ENCODE results near the gene FOXD4L6. TPM values are rescaled to one million over a fixed set of nuclear protein-coding genes. Genes with fewer than 3 reads are reported as not detected.
"Not testable (repeated sequence)": the region's sequence is repeated elsewhere in the genome, so short reads cannot be mapped to it uniquely, and the experiment has no call there.

Gene FOXD4L6
- total and polyA plus RNA-seq, 9 of the 15 experiments (the other 6 are each of a cell fraction or from before 2014, with no cell fraction given): not detected

DNA sequence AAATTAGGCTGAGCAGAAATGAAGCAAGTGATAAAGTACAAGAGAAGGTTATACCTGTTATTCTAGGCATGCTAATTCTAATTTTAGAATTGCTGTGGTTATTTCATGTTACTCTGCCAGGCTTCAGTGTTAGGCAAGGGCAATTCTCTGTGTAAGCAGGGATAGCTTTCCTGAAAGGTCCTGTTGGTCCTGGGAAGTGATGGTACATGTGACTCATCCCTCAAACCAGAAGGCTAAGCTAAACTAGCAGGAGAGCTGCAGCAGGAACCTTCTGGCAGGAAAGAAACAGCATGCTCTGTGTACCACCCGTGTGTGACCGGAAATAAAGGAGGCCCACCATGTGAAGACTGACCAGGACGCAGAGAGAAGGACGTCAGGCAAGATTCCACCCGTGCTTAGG is 8.8 kb downstream of the FOXD4L6 start:
- BruUV-seq (replicated peaks); POLR2A ChIA-PET; H4K20me1 ChIP-seq (replicated peaks; ENCODE audit: control insufficient read depth, insufficient read depth, low read length); in situ Hi-C loops (cut with MboI); H3K4me3 ChIP-seq; H3K4me1 ChIP-seq (replicated peaks in 1 of 2; ENCODE audit: control insufficient read depth in 2 of 2, insufficient read depth in 2 of 2, low read length in 2 of 2); H3K27ac ChIP-seq (ENCODE audit: extremely low read depth, low read depth, low read length); H3K9me1 ChIP-seq (ENCODE audit: control insufficient read depth, insufficient read depth, low read length); H3K4me2 ChIP-seq (ENCODE audit: insufficient read depth, low read length); H2AFZ ChIP-seq (ENCODE audit: low read depth, low read length); H3K9ac ChIP-seq (ENCODE audit: insufficient read depth in 1 of 2, low read depth in 2 of 2, low read length in 2 of 2); intact Hi-C loops (cut with micrococcal nuclease); FAIRE-seq; CTCF ChIA-PET (ENCODE audit: low intra/inter-chr PET ratio); H3K27me3 ChIP-seq (ENCODE audit: control insufficient read depth in 2 of 2, insufficient read depth in 2 of 2, low read length in 2 of 2); H3K9me3 ChIP-seq (replicated peaks; ENCODE audit: control insufficient read depth, insufficient read depth, low read depth, low read length); H3K36me3 ChIP-seq (ENCODE audit: control insufficient read depth, insufficient read depth, low read length); H3K79me2 ChIP-seq (ENCODE audit: control insufficient read depth, insufficient read depth, low read length); DNase-seq (ENCODE audit: extremely low read depth in 1 of 4, low spot score in 3 of 4); ATAC-seq: not testable (repeated sequence)
- no CpG with 5 or more reads among the region's 5 CpGs for WGBS (ENCODE audit: insufficient coverage, low coverage, missing lambda C conversion rate)

DNA sequence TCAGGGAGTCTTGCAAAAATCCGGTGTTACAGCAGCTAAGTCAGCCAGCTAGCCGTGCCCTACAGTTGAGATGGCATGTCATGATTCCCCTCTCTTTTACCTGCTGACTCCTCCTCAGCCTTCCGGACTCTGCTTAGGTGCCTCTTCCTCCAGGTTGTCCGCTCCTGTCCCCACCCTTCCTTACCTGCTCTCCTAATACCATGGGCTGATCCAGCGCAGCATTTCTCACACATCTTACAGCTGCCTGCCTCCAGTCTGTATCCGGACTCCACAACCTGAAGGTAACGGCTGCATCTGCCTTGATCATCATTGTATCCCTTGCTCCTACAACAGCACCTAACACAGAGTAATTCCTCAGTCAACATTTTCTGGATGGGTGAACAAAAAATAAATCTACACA is 9.2 kb downstream of the FOXD4L6 start:
- BruUV-seq (replicated peaks); POLR2A ChIA-PET: not testable (repeated sequence)
- 5% methylated on average over 4 of the region's 7 CpGs for WGBS (ENCODE audit: insufficient coverage, low coverage, missing lambda C conversion rate)

DNA sequence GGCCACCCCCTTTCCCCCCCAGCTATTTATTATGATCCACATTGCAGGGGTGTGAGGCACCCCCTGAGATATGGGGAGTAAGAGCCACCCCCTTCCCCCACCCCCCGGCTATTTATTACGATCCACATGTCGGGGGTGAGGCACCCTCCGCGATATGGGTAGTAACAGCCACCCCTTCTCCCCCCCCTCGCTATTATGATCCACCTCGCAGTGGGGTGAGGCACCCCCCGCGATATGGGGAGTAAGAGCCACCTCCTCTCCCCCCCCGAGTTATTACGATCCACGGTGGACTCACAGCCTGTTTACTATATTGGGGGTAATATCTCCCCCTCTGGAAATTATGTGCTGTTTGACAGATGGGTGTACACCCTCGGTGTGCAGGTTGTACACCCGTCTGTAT is 15.1 kb downstream of the FOXD4L6 start:
- H3K4me2 ChIP-seq (ENCODE audit: insufficient read depth, low read length); H3K9me3 ChIP-seq (replicated peaks; ENCODE audit: control insufficient read depth, insufficient read depth, low read depth, low read length); POLR2A ChIA-PET; DNase-seq (ENCODE audit: extremely low read depth in 1 of 4, low spot score in 3 of 4); H3K4me3 ChIP-seq; BruUV-seq (replicated peaks); H3K79me2 ChIP-seq (ENCODE audit: control insufficient read depth, insufficient read depth, low read length); H3K27me3 ChIP-seq (ENCODE audit: control insufficient read depth in 2 of 2, insufficient read depth in 2 of 2, low read length in 2 of 2); intact Hi-C loops (cut with micrococcal nuclease); ATAC-seq; in situ Hi-C loops (cut with MboI); H3K9ac ChIP-seq (ENCODE audit: insufficient read depth in 1 of 2, low read depth in 2 of 2, low read length in 2 of 2); H4K20me1 ChIP-seq (replicated peaks; ENCODE audit: control insufficient read depth, insufficient read depth, low read length); H2AFZ ChIP-seq (ENCODE audit: low read depth, low read length); H3K27ac ChIP-seq (ENCODE audit: extremely low read depth, low read depth, low read length); H3K36me3 ChIP-seq (ENCODE audit: control insufficient read depth, insufficient read depth, low read length); H3K4me1 ChIP-seq (replicated peaks in 1 of 2; ENCODE audit: control insufficient read depth in 2 of 2, insufficient read depth in 2 of 2, low read length in 2 of 2); H3K9me1 ChIP-seq (ENCODE audit: control insufficient read depth, insufficient read depth, low read length); CTCF ChIA-PET (ENCODE audit: low intra/inter-chr PET ratio); FAIRE-seq: not testable (repeated sequence)
- no CpG with 5 or more reads among the region's 14 CpGs for WGBS (ENCODE audit: insufficient coverage, low coverage, missing lambda C conversion rate)

More for the DNA sequence above, 9.2 kb downstream of the FOXD4L6 start:
- H3K4me1 ChIP-seq (replicated peaks in 1 of 2; ENCODE audit: control insufficient read depth in 2 of 2, insufficient read depth in 2 of 2, low read length in 2 of 2); H4K20me1 ChIP-seq (replicated peaks; ENCODE audit: control insufficient read depth, insufficient read depth, low read length); H3K79me2 ChIP-seq (ENCODE audit: control insufficient read depth, insufficient read depth, low read length); FAIRE-seq; H3K27ac ChIP-seq (ENCODE audit: extremely low read depth, low read depth, low read length); H3K4me2 ChIP-seq (ENCODE audit: insufficient read depth, low read length); H3K4me3 ChIP-seq; H2AFZ ChIP-seq (ENCODE audit: low read depth, low read length); H3K9me3 ChIP-seq (replicated peaks; ENCODE audit: control insufficient read depth, insufficient read depth, low read depth, low read length); H3K27me3 ChIP-seq (ENCODE audit: control insufficient read depth in 2 of 2, insufficient read depth in 2 of 2, low read length in 2 of 2); H3K36me3 ChIP-seq (ENCODE audit: control insufficient read depth, insufficient read depth, low read length); intact Hi-C loops (cut with micrococcal nuclease); CTCF ChIA-PET (ENCODE audit: low intra/inter-chr PET ratio); H3K9me1 ChIP-seq (ENCODE audit: control insufficient read depth, insufficient read depth, low read length); DNase-seq (ENCODE audit: extremely low read depth in 1 of 4, low spot score in 3 of 4); H3K9ac ChIP-seq (ENCODE audit: insufficient read depth in 1 of 2, low read depth in 2 of 2, low read length in 2 of 2); in situ Hi-C loops (cut with MboI): not testable (repeated sequence)
- peak; percentile 53 for ATAC-seq

DNA sequence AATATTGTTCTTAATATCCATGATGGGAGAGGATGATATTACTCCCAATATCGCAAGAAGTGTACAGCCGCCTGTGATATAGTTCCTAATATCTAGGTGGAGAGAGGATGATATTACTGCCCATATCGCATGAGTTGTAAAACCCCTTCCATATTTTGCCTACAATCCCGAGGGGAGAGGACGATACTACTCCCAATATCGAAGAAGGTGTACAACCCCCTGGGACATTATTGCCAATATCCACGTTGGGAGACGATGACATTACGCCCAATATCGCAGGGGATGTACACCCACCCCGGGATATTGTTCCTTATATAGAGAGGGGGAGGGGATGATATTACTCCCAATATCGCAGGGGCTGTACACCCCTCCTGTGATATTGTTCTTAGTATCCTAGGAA is 17.1 kb downstream of the FOXD4L6 start:
- H3K4me2 ChIP-seq (ENCODE audit: insufficient read depth, low read length); CTCF ChIA-PET (ENCODE audit: low intra/inter-chr PET ratio); ATAC-seq; H3K9ac ChIP-seq (ENCODE audit: insufficient read depth in 1 of 2, low read depth in 2 of 2, low read length in 2 of 2); FAIRE-seq; H3K4me1 ChIP-seq (replicated peaks in 1 of 2; ENCODE audit: control insufficient read depth in 2 of 2, insufficient read depth in 2 of 2, low read length in 2 of 2); H3K9me3 ChIP-seq (replicated peaks; ENCODE audit: control insufficient read depth, insufficient read depth, low read depth, low read length); intact Hi-C loops (cut with micrococcal nuclease); POLR2A ChIA-PET; H3K36me3 ChIP-seq (ENCODE audit: control insufficient read depth, insufficient read depth, low read length); H3K79me2 ChIP-seq (ENCODE audit: control insufficient read depth, insufficient read depth, low read length); H3K27ac ChIP-seq (ENCODE audit: extremely low read depth, low read depth, low read length); H3K27me3 ChIP-seq (ENCODE audit: control insufficient read depth in 2 of 2, insufficient read depth in 2 of 2, low read length in 2 of 2); BruUV-seq (replicated peaks); DNase-seq (ENCODE audit: extremely low read depth in 1 of 4, low spot score in 3 of 4); H4K20me1 ChIP-seq (replicated peaks; ENCODE audit: control insufficient read depth, insufficient read depth, low read length); in situ Hi-C loops (cut with MboI); H2AFZ ChIP-seq (ENCODE audit: low read depth, low read length); H3K4me3 ChIP-seq; H3K9me1 ChIP-seq (ENCODE audit: control insufficient read depth, insufficient read depth, low read length): not testable (repeated sequence)
- 52% methylated on average over 11 of the region's 12 CpGs for WGBS (ENCODE audit: insufficient coverage, low coverage, missing lambda C conversion rate)
